Tibial artery (tissue), 4 donors: ENCODE measurements around the gene CCL4.
"Not testable (repeated sequence)": the region's sequence is repeated elsewhere in the genome, so short reads cannot be mapped to it uniquely, and the experiment has no call there.

Experiments
- DNase-seq, 2 donors: peaks; one replicate each; pipeline ENCODE4 v3.0.0-alpha.2; 2019
- H3K27ac ChIP-seq, 2 donors: fragments of 200-600 bp; sonication (generic) in 1 of 2; 1 replicate in 1 of 2; 2 replicates in 1 of 2; pipeline ENCODE4 v1.5.1; 2018 to 2019; ENCODE audit warnings: mild to moderate bottlenecking in 1 of 2
- H3K27me3 ChIP-seq, 2 donors: fragments of 200-600 bp; sonication (generic) in 1 of 2; one replicate each; pipeline versions ENCODE4 v1.5.1 to v1.6.0; 2016 to 2019
- H3K36me3 ChIP-seq, 3 donors: fragments of 200-600 bp; sonication (generic) in 2 of 3; one replicate each; pipeline ENCODE4 v1.5.1; 2016 to 2019; ENCODE audit warnings: mild to moderate bottlenecking in 2 of 3
- H3K4me1 ChIP-seq, 4 donors: fragments of 200-600 bp; sonication (generic) in 2 of 4; 1 replicate in 3 of 4; 2 replicates in 1 of 4; pipeline ENCODE4 v1.5.1; 2016 to 2019
- H3K4me3 ChIP-seq, 2 donors: fragments of 200-600 bp; sonication (generic) in 1 of 2; 1 replicate in 1 of 2; 2 replicates in 1 of 2; pipeline ENCODE4 v1.5.1; 2018 to 2019; ENCODE audit warnings: mild to moderate bottlenecking in 2 of 2
- H3K9me3 ChIP-seq, 3 donors: fragments of 200-600 bp; sonication (generic) in 1 of 3; one replicate each; pipeline ENCODE4 v1.5.1; 2016 to 2019
- intact Hi-C: fragments of 100-400 bp; cut with DNase I; formaldehyde crosslinking; loops from one replicate; pipeline ENCODE4 v1.15.0; 2023; ENCODE audit warnings: low total_unique reads
- TF ChIP-seq, protein P1 (sequence below), 2 experiments: fragments of 200-600 bp in 1 of 2; fragments of 450-650 bp in 1 of 2; IDR thresholded peaks; one replicate each; pipeline ENCODE4 v1.5.1; 2017 to 2019; ENCODE audit warnings: antibody characterized with exemption in 2 of 2, mild to moderate bottlenecking in 1 of 2, moderate library complexity in 1 of 2

CCL4 gene

DNA sequence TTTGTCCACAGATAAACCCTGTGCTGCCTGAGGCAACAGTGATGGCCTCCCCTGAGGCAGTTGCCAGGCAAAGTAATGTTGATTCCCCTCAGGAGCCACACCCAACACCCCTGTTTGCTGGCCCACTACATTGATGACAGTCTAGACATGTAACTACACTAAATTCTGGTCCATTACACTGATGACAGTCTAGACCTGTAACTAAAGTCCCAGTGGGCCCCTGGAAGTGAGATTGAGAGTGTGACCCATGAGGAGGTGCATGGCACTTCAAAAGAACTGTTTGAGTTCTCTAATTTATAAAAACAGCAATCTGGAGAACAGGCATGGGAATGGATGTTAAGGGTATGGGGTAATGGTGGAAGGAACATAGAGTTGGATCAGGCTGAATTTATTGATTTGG is 8.9 kb downstream of the CCL4 start:
- Histone ChIP-seq H3K27ac (no peak overlapping the region), H3K4me3 (no peak overlapping the region), H3K4me1 (no peaks in the 10 kb centered on the region), H3K27me3 (no peaks in the 10 kb centered on the region), H3K36me3 (no peaks in the 10 kb centered on the region), H3K9me3 (no peaks in the 10 kb centered on the region)
- TF ChIP-seq, protein P1, sequence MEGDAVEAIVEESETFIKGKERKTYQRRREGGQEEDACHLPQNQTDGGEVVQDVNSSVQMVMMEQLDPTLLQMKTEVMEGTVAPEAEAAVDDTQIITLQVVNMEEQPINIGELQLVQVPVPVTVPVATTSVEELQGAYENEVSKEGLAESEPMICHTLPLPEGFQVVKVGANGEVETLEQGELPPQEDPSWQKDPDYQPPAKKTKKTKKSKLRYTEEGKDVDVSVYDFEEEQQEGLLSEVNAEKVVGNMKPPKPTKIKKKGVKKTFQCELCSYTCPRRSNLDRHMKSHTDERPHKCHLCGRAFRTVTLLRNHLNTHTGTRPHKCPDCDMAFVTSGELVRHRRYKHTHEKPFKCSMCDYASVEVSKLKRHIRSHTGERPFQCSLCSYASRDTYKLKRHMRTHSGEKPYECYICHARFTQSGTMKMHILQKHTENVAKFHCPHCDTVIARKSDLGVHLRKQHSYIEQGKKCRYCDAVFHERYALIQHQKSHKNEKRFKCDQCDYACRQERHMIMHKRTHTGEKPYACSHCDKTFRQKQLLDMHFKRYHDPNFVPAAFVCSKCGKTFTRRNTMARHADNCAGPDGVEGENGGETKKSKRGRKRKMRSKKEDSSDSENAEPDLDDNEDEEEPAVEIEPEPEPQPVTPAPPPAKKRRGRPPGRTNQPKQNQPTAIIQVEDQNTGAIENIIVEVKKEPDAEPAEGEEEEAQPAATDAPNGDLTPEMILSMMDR (IDR thresholded peaks at IDR 0.05) = no peak
- intact Hi-C loops = no loop called here
- no peak for DNase-seq

- H3K9me3 ChIP-seq, intact Hi-C loops, DNase-seq: not testable (repeated sequence)
These were observed 9.5 kb downstream of the CCL4 start for GRCh38 chr17:36113131-36113530.

GRCh38 chr17:36114971-36115648 is 11.5 kb downstream of the CCL4 start:
- intact Hi-C loops, H3K4me1 ChIP-seq, H3K36me3 ChIP-seq, H3K9me3 ChIP-seq, H3K27ac ChIP-seq, DNase-seq, H3K4me3 ChIP-seq, H3K27me3 ChIP-seq: not testable (repeated sequence)

More at GRCh38 chr17:36113131-36113530, 9.5 kb downstream of the CCL4 start:
- not testable (repeated sequence) for H3K36me3 ChIP-seq, H3K27me3 ChIP-seq, H3K4me1 ChIP-seq, H3K27ac ChIP-seq, H3K4me3 ChIP-seq

GRCh38 chr17:36115649-36115977 is 12.0 kb downstream of the CCL4 start:
- intact Hi-C loops, H3K4me3 ChIP-seq, H3K4me1 ChIP-seq, H3K27ac ChIP-seq, H3K36me3 ChIP-seq, DNase-seq, H3K9me3 ChIP-seq, H3K27me3 ChIP-seq: not testable (repeated sequence)

- DNase-seq = no peak
- Histone ChIP-seq H3K9me3 (no peaks in the 10 kb centered on the region), H3K27me3 (peaks cover 0 to 4% of the 10 kb centered on the region in 2 donors), H3K27ac (no peak overlapping the region), H3K4me1 (no peaks in the 10 kb centered on the region), H3K4me3 (no peak overlapping the region), H3K36me3 (no peaks in the 10 kb centered on the region)
- TF ChIP-seq, protein P1 (IDR thresholded peaks at IDR 0.05) = no peak
- intact Hi-C loops = no loop called here
These were observed 14.1 kb downstream of the CCL4 start for GRCh38 chr17:36117505-36118382.

GRCh38 chr17:36118477-36119353 is 15.1 kb downstream of the CCL4 start:
- Histone ChIP-seq H3K4me3 (no peak overlapping the region), H3K36me3 (no peaks in the 10 kb centered on the region), H3K9me3 (no peaks in the 10 kb centered on the region), H3K4me1 (no peaks in the 10 kb centered on the region), H3K27me3 (peaks cover 0 to 7% of the 10 kb centered on the region in 2 donors), H3K27ac (no peak overlapping the region)
- TF ChIP-seq, protein P1 (IDR thresholded peaks at IDR 0.05) = no peak
- intact Hi-C loops = no loop called here
- DNase-seq = no peak
